ENCODE data around the gene PABPC3. TPM values are rescaled to one million over a fixed set of nuclear protein-coding genes. Genes with fewer than 3 reads are reported as not detected.

Gene PABPC3
- total and polyA plus RNA-seq, 2 of the 8 experiments (the other 6 are each of a cell fraction or from before 2014, with no cell fraction given) = 0.18 to 0.48 TPM

DNA sequence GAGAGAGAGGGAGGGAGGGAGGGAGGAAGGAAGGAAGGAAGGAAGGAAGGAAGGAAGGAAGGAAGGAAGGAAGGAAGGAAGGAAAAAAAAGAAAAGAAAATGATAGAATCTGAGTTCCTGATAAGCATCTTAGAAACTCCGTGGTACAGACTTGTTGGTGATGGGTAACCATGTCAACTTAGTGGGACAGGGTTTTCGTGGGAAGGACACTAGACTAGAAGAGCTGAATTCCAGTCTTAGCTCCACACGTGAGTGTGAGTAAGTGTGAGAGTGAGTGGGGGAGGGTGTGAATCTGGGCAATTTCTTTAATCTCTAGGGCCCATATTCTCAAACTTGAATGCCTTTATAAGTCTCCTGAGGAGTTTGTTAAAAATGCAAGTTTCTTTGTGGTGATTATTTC, 35.0 kb downstream of the PABPC3 start (continued):
- no peak for TF ChIP-seq HDAC6 (IDR thresholded peaks at IDR 0.05; ENCODE audit: low read depth, low read length)
